Measurements from ENCODE around the gene REXO5.

DNA sequence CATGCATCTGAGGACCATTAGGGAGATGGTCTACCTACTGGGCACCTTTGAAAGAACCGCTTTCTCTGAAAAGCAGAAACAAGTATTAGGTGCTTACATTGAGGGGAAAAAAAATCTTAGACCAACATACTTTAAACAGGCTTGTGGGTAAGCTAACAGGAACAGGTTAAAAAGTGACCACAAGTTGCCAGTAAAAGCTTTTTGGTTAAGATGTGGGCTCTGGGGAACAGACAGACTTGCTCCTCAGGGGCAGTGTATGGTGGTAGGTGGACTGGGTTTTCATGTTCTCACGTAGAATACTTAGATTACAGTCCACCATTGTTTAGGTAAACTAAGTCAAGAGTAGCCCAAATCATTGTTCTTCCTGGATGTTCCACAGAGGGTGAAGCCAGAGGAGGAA, 41.2 kb downstream of the REXO5 start:
- TF ChIP-seq, protein P1, sequence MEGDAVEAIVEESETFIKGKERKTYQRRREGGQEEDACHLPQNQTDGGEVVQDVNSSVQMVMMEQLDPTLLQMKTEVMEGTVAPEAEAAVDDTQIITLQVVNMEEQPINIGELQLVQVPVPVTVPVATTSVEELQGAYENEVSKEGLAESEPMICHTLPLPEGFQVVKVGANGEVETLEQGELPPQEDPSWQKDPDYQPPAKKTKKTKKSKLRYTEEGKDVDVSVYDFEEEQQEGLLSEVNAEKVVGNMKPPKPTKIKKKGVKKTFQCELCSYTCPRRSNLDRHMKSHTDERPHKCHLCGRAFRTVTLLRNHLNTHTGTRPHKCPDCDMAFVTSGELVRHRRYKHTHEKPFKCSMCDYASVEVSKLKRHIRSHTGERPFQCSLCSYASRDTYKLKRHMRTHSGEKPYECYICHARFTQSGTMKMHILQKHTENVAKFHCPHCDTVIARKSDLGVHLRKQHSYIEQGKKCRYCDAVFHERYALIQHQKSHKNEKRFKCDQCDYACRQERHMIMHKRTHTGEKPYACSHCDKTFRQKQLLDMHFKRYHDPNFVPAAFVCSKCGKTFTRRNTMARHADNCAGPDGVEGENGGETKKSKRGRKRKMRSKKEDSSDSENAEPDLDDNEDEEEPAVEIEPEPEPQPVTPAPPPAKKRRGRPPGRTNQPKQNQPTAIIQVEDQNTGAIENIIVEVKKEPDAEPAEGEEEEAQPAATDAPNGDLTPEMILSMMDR (IDR thresholded peaks at IDR 0.05), result no peak
- TF ChIP-seq EZH2 (IDR thresholded peaks at IDR 0.05; ENCODE audit: borderline replicate concordance, insufficient read depth, low read depth, low read length, poor library complexity, severe bottlenecking), result no peak

Data from B cell (primary cell).